ENCODE data around the gene ANXA2. TPM values are rescaled to one million over a fixed set of nuclear protein-coding genes. Genes with fewer than 3 reads are reported as not detected.
"Not testable (repeated sequence)": the region's sequence is repeated elsewhere in the genome, so short reads cannot be mapped to it uniquely, and the experiment has no call there.

ANXA2 gene
- total RNA-seq, 1 experiment from 2014 or later, result 656 TPM

- no peaks in the 10 kb centered on the region for H3K27me3 ChIP-seq (ENCODE audit: control insufficient read depth, insufficient read depth, low read length)
- peaks cover 6% of the 10 kb centered on the region for H3K36me3 ChIP-seq (replicated peaks; ENCODE audit: control insufficient read depth, insufficient read depth, low read length)
- no peak overlapping the region for H3K4me3 ChIP-seq (ENCODE audit: insufficient read depth, low read depth, low read length)
- no peak for DNase-seq
These were observed 54.4 kb downstream of the ANXA2 start for GRCh38 chr15:60343221-60343970.

DNA sequence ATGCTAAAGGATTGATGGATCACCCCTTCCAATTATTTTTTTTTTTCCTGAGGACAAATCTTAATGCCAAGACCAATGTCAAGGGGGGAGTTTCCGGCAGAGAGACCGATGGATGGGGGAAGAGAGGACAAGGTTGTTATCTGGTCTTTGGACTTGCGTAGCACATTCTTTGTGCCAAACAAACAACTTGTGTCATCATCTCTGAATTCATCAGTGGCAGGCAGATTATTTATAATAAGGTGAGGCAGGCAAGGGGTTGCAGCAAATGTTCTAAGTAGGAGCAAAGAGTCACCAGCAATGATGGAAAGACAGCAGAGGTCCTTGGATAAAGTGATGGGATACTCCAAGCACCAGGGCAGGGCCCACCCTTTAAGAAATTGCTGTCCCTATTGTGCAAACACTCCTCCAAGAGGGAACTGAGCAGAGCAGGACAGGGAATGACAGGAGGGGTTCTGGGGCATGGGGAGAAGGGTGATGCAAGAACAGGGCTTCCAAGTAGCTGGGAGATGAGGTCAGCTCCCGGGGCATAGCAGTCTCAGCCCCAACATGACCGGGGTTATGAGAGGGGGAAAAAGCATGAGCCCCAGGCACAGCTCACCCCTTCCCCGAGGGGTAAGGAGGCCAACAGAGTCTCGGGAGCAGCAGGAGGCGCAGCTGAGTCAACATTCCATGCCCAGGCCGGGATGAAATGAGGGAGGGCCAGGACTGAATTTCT lies 57.4 kb downstream of the ANXA2 start:
- no peak for DNase-seq
- Histone ChIP-seq H3K27me3 (ENCODE audit: control insufficient read depth, insufficient read depth, low read length) (no peaks in the 10 kb centered on the region), H3K4me3 (ENCODE audit: insufficient read depth, low read depth, low read length) (no peak overlapping the region)

DNA sequence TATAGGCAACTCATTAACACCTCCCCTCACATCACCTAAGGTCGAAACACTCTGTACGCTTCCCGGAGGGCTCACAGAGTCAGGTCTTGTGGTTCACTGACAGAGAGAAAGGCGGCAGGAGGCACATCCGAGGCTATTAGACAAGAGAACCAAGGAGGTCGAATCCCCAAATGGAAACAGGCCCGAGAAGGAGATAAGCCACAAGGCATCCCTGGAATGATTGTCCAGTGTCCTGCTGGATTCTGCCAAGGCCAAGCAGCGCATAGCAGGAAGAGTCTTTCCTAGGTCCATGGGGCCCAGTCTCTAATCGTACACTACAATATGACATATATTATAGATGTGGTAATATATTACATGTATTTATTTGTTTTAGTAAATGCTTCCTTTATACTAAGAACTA lies 58.5 kb downstream of the ANXA2 start:
- no peaks in the 10 kb centered on the region for H3K27me3 ChIP-seq (ENCODE audit: control insufficient read depth, insufficient read depth, low read length)
- no peaks in the 10 kb centered on the region for H3K36me3 ChIP-seq (replicated peaks; ENCODE audit: control insufficient read depth, insufficient read depth, low read length)
- no peak for DNase-seq
- H3K4me3 ChIP-seq (ENCODE audit: insufficient read depth, low read depth, low read length), result no peak overlapping the region

More for the DNA sequence above, 57.4 kb downstream of the ANXA2 start:
- no peaks in the 10 kb centered on the region for H3K36me3 ChIP-seq (replicated peaks; ENCODE audit: control insufficient read depth, insufficient read depth, low read length)

DNA sequence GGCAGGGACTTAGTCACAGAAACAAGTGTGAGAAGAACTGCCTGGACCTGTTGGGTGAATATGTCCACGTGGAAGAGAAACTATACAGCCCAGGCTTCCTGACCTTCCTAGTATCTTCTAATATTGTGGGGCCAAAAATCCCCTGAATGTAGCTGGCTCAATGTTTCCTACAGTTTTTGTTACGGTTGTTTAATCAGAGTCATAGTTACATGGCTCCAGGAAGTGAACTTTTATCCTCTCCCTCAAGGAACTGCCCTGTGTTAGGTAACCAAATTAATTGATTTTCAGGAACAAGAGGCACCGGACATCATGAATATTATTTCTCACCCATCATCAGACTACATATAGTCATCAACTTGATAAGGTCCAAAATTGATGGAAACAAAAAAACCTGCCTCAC lies 59.0 kb downstream of the ANXA2 start:
- DNase-seq, result no peak

DNA sequence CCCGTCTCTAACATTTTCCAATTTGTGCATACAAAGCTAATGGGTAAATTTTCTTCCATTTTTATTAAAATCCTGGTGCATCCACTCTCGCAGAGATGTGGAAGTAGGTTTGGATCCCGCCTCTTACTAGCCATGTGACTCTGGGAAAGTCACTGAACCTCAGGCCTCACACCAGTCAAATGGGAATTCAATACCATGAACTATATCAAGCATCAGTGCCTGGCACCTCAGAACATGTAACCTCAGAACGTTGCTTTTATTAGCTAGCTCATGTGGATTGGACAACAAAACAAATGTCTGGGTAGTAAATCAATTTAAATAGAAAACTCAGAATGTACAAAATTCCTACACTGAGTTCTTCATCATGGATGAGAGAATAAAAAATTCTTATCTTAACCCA lies 60.7 kb downstream of the ANXA2 start:
- no peak for DNase-seq
- Histone ChIP-seq H3K27me3 (ENCODE audit: control insufficient read depth, insufficient read depth, low read length) (no peaks in the 10 kb centered on the region), H3K36me3 (replicated peaks; ENCODE audit: control insufficient read depth, insufficient read depth, low read length) (no peaks in the 10 kb centered on the region), H3K4me3 (ENCODE audit: insufficient read depth, low read depth, low read length) (no peak overlapping the region)

More for the DNA sequence above, 59.0 kb downstream of the ANXA2 start:
- Histone ChIP-seq H3K36me3 (replicated peaks; ENCODE audit: control insufficient read depth, insufficient read depth, low read length) (no peaks in the 10 kb centered on the region), H3K27me3 (ENCODE audit: control insufficient read depth, insufficient read depth, low read length) (no peaks in the 10 kb centered on the region), H3K4me3 (ENCODE audit: insufficient read depth, low read depth, low read length) (no peak overlapping the region)

- H3K4me3 ChIP-seq (ENCODE audit: insufficient read depth, low read depth, low read length); DNase-seq; H3K27me3 ChIP-seq (ENCODE audit: control insufficient read depth, insufficient read depth, low read length); H3K36me3 ChIP-seq (replicated peaks; ENCODE audit: control insufficient read depth, insufficient read depth, low read length): not testable (repeated sequence)
These were observed 62.5 kb downstream of the ANXA2 start for GRCh38 chr15:60335296-60335695.

GRCh38 chr15:60328852-60329443 lies 68.8 kb downstream of the ANXA2 start:
- Histone ChIP-seq H3K4me3 (ENCODE audit: insufficient read depth, low read depth, low read length) (no peak overlapping the region), H3K36me3 (replicated peaks; ENCODE audit: control insufficient read depth, insufficient read depth, low read length) (no peaks in the 10 kb centered on the region), H3K27me3 (ENCODE audit: control insufficient read depth, insufficient read depth, low read length) (no peaks in the 10 kb centered on the region)
- no peak for DNase-seq

GRCh38 chr15:60326824-60327654 lies 70.7 kb downstream of the ANXA2 start:
- H3K36me3 ChIP-seq (replicated peaks; ENCODE audit: control insufficient read depth, insufficient read depth, low read length), result no peaks in the 10 kb centered on the region
- DNase-seq, result no peak
- H3K27me3 ChIP-seq (ENCODE audit: control insufficient read depth, insufficient read depth, low read length), result no peaks in the 10 kb centered on the region
- H3K4me3 ChIP-seq (ENCODE audit: insufficient read depth, low read depth, low read length), result no peak overlapping the region

DNA sequence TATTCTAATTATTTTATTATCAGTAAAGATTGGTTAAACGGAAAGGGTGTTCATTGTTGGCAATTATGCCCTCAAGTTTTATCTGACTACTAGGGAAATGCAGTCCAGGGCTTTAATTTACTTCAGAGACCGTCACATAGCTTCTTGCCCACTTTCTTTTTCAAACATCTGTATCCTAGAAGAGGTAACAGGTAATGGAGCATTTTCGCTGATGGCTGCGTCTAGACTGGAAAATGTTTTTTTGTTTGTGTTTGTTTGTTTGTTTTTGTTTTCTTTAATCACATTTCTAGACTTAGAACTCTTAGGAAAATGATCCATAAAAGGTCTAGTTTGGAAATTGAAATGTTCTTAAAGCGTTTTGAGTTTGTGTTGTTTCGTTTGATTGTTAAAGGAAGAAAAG lies 71.4 kb downstream of the ANXA2 start:
- no peak for DNase-seq
- H3K27me3 ChIP-seq (ENCODE audit: control insufficient read depth, insufficient read depth, low read length), result no peaks in the 10 kb centered on the region
- H3K4me3 ChIP-seq (ENCODE audit: insufficient read depth, low read depth, low read length), result no peak overlapping the region
- H3K36me3 ChIP-seq (replicated peaks; ENCODE audit: control insufficient read depth, insufficient read depth, low read length), result no peaks in the 10 kb centered on the region

DNA sequence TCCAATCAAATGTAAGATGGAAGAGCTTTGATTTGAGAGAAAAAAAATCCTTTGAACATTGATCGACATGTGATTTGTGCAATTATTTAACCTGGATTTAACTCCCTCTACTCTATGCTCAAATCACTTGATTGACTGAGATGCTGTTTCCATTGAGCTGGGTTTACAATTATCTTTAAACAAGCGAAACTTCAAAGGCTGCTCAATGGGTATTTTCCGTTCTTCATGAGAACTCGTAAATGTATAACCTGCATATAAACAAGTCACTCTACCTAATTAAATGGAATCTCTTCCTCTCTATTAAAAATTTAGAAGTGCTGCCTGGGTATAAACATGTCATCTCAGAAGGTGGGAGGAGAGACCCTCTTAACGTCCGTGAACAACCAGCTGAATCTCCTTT lies 71.9 kb downstream of the ANXA2 start:
- Histone ChIP-seq H3K4me3 (ENCODE audit: insufficient read depth, low read depth, low read length) (no peak overlapping the region), H3K36me3 (replicated peaks; ENCODE audit: control insufficient read depth, insufficient read depth, low read length) (no peaks in the 10 kb centered on the region), H3K27me3 (ENCODE audit: control insufficient read depth, insufficient read depth, low read length) (no peaks in the 10 kb centered on the region)
- DNase-seq, result no peak

DNA sequence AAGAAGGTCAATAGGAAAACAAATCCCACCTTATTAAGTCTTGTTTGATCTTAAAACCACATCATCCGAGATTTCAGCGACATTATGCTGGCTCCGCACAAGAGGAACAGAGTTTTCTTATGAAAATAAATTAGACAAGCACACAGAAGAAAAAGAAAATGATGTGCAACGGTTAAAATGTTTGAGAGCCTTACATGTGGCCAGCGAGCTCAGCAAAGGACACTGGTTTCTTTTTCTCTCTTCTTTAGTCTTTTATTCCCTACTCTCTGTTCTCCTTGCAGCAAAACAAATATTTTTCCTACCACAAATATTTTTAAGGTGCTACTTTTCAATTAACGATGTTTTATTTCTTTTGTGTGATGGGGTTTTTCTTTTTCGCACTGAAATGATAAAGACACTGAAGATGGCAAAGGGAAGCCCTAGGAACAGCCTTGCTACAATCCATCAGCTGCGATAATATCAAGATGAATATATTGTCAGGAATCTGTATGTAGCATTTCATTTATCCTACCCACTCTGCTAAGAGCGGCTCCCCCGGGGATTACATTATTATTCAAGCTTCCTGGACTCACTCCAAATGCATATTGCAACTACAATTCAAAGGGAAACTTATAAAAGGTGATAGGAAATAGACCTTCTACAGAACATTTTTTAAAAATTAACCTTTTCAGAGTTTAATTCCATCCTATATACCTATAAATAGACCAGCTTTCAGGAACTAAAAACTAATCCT lies 72.9 kb downstream of the ANXA2 start:
- Histone ChIP-seq H3K36me3 (replicated peaks; ENCODE audit: control insufficient read depth, insufficient read depth, low read length) (no peaks in the 10 kb centered on the region), H3K4me3 (ENCODE audit: insufficient read depth, low read depth, low read length) (no peak overlapping the region), H3K27me3 (ENCODE audit: control insufficient read depth, insufficient read depth, low read length) (no peaks in the 10 kb centered on the region)
- no peak for DNase-seq

GRCh38 chr15:60323322-60323721 lies 74.5 kb downstream of the ANXA2 start:
- no peaks in the 10 kb centered on the region for H3K27me3 ChIP-seq (ENCODE audit: control insufficient read depth, insufficient read depth, low read length)
- no peaks in the 10 kb centered on the region for H3K36me3 ChIP-seq (replicated peaks; ENCODE audit: control insufficient read depth, insufficient read depth, low read length)
- DNase-seq, result no peak

GRCh38 chr15:60320365-60320764 lies 77.4 kb downstream of the ANXA2 start:
- no peaks in the 10 kb centered on the region for H3K27me3 ChIP-seq (ENCODE audit: control insufficient read depth, insufficient read depth, low read length)
- H3K36me3 ChIP-seq (replicated peaks; ENCODE audit: control insufficient read depth, insufficient read depth, low read length), result no peaks in the 10 kb centered on the region
- H3K4me3 ChIP-seq (ENCODE audit: insufficient read depth, low read depth, low read length), result no peak overlapping the region

More at GRCh38 chr15:60323322-60323721, 74.5 kb downstream of the ANXA2 start:
- H3K4me3 ChIP-seq (ENCODE audit: insufficient read depth, low read depth, low read length), result no peak overlapping the region

More at GRCh38 chr15:60320365-60320764, 77.4 kb downstream of the ANXA2 start:
- no peak for DNase-seq

All from H7 (cell line).